NOMO-1 treated with DMSO at 0.1 percent for 48 hours (cell line): Measurements from ENCODE around the gene LY6G5C.
A peak's percentile ranks its signal among the peaks of the same experiment; 100 is the strongest.
"Not testable (repeated sequence)": the region's sequence is repeated elsewhere in the genome, so short reads cannot be mapped to it uniquely, and the experiment has no call there.

Experiments
- DNase-seq: peaks from one replicate; lab custom pipeline; 2025; ENCODE audit not compliant: unreplicated experiment; lab: John Stamatoyannopoulos, UW

LY6G5C gene

DNA sequence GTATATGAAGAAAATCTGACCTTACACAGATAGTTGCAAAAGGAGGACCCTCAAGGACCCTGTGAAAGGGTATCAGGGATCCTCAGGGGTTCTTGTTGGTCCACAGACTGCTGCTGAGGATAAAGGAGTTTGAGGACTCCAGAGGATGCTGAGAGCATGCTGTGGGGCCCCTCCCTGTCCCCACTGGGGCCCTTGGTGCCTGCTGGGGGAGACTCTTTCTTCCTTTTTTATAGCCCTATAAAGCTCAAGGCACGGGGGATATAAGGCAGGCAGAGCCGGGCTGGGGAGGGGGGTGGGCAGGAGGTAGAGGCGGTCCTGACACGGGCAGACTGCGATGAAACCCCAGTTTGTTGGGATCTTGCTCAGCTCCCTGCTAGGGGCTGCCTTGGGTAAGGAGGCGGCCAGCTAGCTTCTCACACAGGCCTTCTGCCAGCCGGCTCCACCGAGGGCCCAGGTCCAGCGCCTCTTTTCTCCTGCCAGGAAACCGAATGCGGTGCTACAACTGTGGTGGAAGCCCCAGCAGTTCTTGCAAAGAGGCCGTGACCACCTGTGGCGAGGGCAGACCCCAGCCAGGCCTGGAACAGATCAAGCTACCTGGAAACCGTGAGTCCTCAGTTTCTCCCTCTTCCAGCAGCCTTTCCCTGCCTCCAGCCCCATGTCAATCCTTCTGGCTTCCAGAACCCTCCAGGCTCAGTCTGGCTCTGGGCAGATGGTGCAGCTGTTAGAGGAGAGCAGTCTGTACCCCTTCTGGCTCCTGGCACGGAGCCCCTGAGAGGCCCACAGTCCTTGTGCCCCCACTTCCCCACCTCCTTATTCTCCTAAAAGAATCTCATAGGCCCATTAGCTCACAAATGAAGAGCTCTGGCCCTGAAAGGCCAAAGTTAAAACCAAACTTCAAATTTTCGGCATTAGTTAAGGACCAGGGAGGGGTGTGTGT lies 34.4 kb upstream of the LY6G5C start, which contains the start of gene LY6G6D:
LY6G6D (plus strand) TSS at position 327 of the 937 bp plus-strand sequence; CDS start at position 335, 8 bp downstream.
- no peak for DNase-seq

DNA sequence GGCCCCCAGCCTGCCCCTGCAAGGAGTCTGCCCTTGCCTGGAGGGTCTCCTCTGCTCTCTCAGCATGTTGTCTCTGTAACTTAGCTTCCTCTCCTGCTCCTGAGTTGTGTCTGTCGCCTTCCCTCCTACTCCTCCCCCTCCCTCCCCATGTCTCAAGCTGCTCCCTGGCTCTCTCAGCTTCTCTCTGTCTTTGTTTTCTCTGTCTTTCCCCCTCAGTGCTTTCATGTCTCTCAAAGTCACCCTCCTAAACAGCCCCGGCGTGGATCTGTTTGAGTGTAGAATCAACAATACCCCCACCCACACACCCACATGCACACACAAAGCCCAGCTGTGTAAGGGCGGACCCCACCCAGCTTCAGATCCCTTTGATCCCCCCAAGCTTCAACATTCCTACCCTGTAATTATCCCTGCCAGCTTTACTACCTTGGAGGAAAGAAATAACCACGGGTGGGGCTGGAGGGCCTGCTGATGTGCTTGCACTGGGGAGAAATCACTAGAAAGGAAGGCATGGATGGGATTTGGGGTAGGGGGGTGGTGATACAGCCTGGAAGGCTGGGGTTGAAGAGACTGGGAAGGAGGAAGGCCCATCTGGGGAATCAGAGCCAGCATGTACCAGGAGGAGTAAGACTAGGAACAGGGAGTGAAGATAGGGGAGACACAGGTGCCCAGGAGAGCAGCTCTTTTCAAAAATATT lies 33.3 kb upstream of the LY6G5C start:
- no peak for DNase-seq

DNA sequence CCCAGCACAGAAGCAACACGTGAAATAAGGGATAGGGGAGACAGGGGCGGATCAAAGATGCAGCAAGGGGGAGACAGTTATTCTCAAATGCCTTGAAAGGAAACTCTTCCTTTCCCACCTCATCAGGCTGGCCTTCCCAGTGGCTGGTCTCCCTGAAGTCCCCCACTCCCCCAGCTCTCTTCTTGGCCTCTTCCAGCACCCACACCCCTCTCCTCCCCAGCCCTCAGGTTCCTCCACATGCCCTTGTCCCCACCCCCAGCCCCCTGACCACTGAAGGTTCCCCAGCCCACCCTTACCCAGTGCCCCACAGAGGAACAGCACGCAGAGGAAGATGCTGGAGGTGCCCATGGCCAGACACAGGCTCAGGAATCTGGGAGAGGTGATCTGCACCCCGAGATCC lies 32.6 kb upstream of the LY6G5C start:
- no peak for DNase-seq

DNA sequence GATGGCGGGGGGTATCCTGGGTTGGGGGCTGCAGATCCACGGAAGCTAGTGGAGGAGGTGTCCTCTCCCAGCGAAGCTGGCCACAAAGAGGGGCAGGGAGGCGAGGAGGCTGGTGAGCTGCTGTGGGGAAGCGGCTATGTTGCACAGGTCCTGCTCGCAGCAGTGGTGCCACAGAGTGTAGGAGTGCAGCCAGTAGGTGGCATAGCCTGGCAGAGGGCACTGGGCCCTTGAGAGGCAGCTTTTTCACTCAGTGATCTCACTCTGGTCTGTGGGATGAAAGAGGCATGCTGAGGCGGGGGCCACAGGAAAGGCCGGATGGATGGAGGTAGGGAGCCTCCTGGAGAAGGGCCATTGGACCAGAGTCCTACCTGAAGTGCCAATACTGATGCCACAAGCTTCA lies 31.4 kb upstream of the LY6G5C start:
- DNase-seq: no peak

DNA sequence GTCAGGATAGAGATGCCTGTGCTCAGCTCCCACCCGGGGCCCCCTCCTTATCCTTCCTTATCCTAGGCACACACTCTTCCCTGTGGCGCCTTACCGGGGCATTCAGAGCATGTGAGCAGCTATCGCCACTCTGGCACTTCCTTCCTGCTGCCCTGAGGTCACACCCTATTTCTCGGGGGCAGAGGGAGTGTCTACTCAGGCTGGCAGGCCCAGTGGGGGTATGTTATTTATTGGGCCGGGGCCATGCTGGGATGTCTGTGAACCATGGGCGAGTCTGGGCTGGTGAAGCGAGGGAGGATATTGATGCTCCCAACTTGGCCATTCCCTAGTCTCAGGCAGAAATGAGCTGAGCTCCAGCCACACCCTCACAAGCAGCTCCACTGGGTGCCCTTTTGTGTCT lies 30.4 kb upstream of the LY6G5C start:
- peak; percentile 12 for DNase-seq

DNA sequence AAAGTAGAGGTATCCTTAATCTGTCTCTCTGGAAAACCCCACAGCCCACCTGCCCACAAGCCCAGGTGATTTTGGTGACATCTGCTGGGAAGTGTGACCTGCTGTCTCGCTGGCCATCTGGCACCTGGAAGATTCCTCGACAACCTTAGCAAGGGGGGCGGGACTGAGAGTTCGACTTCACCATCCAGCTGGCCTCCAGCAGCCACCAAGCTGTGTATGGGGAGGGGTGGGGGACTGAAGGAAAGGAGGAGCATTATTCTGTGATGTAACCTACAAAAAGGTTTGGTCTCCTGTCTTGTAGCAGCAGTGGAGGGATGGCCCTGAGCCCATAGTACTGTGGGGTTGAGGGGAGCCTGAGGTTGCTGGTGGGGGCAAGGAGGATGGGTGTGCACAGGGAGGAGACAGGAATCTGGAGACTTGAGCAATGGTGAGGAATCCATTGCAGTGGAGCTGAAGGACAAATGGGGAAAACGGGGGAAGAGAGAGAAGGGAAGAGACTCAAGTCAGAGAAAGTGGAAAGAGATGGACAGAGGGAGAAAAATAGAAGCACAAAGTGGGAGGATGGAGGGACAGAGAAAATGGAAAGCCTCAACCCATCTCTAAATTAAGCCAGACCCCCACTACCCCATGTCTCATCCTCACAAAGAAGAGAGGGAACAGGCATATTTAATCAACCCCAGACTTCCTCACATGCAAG lies 29.8 kb upstream of the LY6G5C start:
- no peak for DNase-seq

DNA sequence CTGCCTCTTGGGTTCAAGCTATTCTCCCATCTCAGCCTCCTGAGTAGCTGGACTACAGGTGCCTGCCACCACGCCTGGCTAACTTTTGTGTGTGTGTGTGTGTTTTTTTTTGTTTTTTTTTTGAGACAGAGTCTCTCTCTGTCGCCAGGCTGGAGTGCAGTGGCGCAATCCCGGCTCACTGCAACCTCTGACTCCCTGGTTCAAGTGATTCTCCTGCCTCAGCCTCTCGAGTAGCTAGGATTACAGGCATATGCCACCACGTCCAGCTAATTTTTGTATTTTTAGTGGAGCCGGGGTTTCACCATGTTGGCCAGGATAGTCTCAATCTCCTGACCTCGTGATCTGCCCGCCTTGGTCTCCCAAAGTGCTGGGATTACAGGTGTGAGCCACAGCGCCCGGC lies 28.3 kb upstream of the LY6G5C start:
- DNase-seq: not testable (repeated sequence)

DNA sequence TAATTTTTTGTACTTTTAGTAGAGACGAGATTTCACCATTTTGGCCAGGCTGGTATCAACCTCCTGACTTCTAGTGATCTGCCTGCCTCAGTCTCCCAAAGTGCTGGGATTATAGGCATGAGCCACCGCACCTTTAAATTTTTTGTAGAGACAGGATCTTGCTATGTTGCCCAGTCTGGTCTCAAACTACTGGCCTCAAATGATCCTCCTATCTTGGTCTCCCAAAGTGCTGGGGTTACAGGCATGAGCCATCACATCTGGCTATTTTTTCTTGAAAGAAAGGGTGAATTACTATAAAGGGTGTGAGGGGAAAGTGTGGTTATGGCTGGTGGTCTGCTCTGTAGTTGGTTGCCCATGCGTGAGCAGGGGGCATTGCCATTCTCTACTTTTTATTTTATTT lies 27.4 kb upstream of the LY6G5C start:
- no peak for DNase-seq

DNA sequence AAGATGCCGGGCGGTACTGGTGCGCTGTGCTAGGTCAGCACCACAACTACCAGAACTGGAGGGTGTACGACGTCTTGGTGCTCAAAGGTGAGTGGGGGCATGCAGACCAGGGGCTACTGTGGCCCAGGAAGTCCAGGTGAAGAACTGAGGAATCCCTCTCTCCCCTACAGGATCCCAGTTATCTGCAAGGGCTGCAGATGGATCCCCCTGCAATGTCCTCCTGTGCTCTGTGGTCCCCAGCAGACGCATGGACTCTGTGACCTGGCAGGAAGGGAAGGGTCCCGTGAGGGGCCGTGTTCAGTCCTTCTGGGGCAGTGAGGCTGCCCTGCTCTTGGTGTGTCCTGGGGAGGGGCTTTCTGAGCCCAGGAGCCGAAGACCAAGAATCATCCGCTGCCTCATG lies 26.8 kb upstream of the LY6G5C start:
- no peak for DNase-seq

DNA sequence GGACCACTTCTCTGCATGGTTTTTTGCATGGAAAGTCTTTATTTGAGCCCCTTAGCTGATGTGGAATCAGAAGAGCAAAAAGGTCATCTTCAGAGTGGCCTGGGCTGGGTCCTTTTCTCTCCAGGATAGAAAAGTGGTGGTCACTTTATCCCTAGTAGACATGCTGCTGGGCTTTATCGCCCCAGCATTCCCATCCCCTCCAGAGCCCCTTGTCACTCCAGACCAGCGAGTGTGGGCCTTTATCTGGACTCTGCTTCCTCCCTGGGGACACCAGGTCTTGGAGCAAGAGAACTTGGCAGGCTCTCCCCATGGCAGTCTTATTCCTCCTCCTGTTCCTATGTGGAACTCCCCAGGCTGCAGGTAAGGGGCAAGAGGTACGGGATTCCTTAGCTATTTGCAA lies 25.7 kb upstream of the LY6G5C start, which contains the start of gene LY6G6F:
LY6G6F (plus strand) TSS at position 268 of the 400 bp plus-strand sequence; CDS start at position 309, 41 bp downstream.
- no peak for DNase-seq

DNA sequence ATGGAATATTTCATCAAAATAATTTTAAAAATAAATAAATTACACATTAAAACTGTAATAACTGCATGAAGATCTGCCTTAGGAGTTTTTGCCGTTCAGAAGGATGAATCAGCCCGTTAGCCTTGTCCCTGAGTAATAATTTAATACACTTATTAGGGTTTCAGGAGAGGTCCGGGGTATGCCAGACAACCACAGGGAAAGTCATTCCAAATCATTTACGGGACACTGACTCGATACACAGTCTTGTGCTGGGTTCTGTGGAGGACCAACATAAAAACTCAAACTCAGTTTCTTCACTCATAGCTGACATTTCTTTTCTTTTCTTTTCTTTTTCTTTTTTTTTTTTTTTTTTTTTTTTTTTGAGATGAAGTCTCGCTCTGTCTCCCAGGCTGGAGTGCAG lies 25.1 kb upstream of the LY6G5C start:
- no peak for DNase-seq

DNA sequence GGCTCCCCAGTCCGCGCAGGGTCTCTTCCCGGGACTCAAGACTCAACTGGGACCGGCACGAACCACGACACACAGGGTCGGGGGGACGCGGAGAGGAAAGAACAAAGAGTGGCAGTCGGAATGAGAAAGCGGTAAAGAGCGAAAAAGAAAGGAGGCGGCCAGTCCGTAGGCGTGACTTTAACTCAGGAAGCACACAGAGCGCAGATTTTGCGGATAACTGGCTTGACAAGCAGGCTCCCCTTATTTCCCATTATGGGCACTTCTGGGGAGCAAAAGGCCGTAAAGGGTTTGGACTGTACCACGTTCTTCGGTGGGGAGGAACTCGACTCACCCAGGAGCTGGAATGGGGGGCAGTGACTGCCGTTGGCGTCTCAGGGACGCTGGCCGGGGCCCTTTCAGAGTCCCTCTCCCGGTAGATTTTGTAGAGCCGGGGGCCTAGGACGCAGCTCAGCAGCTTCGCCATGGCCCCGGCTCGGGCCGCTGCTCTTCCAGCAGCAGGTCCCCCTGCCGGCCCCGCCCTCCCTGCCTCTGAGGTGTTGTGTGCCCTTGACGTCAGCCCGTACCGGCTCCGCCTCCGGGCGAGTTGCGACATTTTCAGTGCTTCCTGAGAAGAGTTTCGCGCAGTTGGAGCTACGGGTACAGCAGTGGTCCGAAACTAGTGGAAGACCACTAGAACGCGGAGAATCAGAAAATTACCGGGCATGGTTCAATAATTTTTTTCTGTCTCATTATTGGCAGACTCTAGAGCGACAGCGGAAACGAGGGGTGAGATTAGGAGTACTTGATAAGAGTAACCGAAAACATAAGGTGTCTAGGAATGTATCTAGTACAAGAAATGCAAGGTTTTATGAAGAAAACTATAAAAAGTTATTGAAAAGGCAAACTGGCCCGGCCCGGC lies 22.2 kb upstream of the LY6G5C start, which contains the start of gene ABHD16A:
ABHD16A (minus strand) TSS at position 506 of the 898 bp plus-strand sequence; CDS start at position 463, 43 bp downstream.
- peak; percentile 98 for DNase-seq

DNA sequence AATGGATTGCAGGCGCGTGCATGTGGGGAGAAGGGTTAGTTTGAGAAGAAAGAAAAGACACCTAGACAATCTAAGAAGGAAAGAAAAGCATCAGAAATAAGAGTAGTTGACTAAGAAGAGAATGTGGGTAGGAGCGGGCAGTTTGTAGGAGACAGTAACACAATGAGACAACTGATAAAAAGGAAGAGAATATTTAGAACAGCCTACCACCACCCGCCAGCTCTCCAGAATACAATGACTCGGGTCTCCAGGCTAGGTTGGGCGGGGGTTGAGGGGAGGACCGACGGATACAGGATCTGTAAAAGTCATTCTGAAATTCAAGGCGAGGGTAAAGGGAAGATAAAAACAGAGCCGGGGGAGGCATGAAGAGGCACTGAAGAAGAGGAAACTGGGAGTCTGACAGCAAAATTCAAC lies 21.5 kb upstream of the LY6G5C start:
- DNase-seq: no peak

DNA sequence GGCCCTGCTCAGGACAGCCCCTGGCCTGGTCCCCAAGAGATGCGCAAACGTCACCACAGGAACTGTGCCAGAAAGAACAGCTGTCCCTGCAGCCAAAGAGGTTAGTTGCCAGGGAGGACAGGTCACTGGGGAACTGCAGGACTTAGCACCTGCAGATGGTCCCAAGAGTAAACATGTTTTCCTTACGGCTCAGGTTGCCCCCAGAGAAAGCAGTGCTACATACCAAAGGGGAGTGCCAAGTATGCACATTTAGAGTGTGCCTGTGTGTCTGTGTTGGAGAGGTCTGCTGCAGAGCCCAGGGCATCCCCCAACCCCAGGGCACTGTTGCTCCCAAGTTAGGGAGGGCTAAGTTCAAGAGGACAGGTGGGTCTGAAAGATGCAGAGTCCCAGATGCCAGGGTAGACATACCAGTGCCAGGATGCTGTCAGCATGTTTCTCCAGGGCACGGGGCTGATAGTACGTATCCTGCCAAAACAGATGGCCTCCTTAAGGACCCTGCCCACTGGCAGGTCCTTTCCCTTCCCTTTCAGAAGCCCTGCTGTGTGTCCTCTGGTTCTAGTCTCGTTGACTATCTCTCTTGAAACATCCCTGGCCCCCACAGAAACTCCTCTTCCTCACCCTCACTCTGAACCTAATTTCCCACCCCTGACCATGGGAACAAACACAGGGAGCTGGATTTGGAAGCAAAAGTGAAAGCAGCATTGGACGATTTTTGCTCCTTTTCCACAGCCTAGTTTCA lies 21.0 kb upstream of the LY6G5C start:
- DNase-seq: no peak

DNA sequence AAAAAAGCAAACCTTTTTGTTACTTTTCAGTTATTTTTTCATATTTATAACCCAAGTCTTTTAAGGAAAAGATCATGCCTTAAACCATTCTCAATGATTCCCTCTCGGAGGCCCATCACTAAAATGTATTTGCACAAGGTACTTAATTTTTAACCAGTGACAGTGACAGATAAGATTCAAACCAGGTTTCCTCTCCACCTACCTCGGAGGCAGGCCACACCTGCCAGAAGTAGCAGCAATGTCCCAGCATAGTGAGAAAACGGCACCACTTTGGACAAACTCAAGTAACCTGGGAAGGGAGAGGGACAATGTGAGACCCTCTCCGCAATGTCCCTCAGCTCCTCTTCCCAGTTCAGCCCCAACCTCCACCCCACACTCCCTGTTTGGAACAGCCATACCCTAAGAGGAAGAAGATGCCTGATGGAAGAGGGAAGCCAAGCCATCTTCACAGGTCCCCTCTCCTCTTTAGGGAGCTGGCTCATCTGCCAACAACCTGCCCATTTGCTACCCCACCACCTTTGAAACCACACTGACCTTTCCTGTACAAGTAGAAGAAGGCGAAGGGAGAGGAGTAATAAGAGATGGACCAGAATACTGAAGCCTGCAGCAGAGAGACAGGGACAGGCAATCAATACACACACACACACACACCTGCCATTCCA lies 20.0 kb upstream of the LY6G5C start:
- no peak for DNase-seq

DNA sequence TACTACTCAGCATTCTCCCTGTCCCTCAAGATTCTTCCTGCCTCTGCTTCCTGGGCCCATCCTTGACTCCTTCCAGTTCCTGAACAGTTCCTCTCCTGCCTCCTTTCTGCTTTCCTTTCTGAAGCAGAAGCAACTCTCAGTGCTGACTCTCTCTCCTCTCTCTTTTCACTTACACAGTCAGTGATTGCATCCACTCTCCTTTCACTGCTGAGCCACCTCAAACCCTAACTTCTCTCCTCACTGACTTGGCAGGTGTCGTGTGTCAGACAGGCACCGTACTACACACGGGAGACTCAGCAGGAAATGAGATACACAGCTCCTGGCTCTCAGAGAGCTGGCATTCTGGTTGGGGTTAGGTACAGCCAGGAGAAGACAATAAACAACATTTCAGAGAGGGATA lies 16.7 kb upstream of the LY6G5C start:
- DNase-seq: no peak

DNA sequence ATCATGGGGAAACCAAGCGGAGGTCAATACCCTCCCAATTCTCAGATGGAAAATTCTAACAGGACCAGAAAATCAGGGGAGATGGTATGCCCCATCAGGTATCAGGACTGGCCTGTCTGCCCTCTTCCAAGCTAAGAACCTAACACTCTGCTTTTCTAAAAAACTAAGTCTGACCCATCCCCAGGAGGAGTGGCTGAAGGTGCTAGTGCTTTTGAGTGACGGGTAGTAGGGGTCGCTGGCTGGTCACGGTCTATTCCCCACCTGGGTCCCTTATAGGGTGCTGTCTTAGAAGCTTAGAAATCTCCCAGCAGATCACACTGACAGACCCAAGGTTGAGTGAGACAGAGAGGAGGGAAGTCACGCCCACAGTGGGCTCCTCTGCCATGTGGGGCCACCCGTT lies 12.7 kb upstream of the LY6G5C start:
- DNase-seq: no peak

DNA sequence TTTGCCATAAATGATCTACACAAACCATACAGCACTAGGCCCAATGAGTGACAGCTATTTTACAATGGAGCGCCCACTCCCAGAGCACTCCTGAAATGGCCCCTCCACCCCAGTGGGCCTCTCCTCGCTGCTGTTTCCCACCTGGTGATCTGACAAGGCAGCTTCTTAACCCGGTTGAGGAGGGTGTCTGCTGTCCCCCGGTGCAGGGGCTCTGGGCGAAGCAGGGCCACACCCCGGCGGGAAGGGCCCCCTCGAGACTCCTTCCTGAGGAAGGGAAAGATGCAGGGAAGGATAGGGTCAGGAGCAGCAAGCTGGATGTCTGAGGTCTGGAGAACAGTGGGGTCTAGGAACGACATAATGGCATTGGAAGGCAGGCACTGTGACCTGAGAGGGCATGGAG lies 12.0 kb upstream of the LY6G5C start:
- no peak for DNase-seq

DNA sequence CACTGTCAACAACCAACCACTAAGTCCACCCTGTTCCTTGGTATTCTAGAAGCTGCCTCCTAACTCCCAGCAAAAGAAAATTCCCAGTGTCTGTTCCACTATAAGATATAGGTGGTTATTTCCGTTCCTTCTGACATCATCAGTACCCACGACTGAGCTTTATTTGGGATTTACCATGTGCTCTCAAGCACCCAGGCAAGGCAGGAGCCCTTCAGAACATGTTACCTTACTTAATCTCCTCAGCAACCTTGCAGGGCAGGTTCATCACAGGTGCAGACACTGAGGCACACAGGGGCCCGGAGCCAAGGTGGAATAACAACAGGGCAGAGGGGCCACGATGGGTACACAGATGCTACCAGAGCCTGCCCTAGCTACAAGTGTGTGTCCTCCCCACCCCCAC lies 11.5 kb upstream of the LY6G5C start:
- DNase-seq: no peak
